ENCODE data around the gene PITPNM1.
A peak's percentile ranks its signal among the peaks of the same experiment; 100 is the strongest.
"Not testable (repeated sequence)": the region's sequence is repeated elsewhere in the genome, so short reads cannot be mapped to it uniquely, and the experiment has no call there.

The PITPNM1 gene

DNA sequence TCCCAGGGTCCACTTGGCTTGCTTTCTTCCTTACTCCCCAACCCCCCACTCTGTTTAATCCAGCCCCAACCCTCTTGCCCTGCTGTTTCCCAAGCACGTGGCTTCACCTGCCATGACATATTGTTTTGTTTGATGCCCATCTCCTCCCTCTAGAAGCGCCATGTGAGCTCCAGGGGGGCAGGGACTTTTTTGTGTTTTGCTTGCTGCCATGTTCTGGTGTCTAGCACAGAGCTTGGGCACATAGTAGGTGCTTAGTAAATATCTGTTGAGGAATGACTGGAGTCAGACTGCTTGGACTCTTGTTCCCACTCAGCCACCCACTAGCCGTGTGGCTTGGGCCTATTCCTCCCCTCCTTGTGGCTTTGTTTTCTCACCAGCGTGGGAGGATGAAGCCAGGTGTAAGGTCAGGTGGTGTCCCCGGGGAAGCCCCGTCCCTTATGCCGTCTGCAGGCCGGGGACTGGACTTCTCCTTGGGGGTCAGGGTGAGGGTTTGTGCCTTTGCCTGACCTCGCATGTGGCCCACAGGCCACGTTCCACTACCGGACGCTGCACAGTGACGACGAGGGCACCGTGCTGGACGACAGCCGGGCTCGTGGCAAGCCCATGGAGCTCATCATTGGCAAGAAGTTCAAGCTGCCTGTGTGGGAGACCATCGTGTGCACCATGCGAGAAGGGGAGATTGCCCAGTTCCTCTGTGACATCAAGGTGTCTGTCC, 18.5 kb downstream of the PITPNM1 start:
- DNase-seq = no peak

DNA sequence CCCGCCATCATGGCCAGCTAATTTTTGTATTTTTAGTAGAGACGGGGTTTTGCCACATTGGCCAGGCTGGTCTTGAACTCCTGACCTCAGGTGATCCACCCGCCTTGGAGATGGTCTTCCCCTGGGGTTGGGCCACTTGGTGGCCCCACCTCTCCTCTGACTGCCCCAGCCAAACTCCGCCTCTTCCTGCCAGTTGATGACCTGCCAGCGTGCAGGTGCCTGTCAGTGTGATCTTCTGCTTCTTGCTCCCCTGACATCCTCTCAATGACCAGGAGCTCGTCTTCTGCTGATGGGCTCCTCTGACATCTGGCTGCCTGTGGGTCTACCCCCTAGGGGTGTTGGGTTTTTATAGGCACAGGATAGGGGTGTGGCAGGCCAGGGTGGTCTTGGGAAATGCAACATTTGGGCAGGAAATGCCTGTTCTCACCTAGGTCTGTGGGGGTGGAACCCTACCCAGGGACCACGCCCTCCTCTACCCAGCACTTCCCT, 19.2 kb downstream of the PITPNM1 start:
- not testable (repeated sequence) for DNase-seq

DNA sequence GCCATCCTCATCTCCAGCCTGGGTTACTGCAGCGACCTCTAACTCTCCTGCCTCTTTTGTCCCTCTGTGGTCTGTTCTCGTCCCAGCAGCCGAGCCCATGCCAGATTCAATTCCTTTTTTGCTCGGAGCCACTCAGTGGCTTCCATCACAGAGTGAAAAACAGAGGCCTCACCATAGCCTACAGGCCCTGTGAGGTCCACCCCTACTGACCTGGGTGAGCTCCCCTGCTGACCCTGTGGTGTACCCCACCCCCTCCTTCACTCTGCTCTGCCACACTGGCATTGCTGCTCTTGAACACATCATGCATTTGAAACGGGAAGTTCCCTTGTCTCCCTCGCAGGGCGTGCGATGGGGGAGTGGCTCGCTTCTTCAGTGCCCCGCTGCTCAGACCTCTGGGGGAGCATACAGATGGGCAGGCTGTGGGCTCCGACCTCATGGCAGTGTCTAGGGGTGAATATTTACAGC, 20.3 kb downstream of the PITPNM1 start:
- DNase-seq = peak; percentile 52

DNA sequence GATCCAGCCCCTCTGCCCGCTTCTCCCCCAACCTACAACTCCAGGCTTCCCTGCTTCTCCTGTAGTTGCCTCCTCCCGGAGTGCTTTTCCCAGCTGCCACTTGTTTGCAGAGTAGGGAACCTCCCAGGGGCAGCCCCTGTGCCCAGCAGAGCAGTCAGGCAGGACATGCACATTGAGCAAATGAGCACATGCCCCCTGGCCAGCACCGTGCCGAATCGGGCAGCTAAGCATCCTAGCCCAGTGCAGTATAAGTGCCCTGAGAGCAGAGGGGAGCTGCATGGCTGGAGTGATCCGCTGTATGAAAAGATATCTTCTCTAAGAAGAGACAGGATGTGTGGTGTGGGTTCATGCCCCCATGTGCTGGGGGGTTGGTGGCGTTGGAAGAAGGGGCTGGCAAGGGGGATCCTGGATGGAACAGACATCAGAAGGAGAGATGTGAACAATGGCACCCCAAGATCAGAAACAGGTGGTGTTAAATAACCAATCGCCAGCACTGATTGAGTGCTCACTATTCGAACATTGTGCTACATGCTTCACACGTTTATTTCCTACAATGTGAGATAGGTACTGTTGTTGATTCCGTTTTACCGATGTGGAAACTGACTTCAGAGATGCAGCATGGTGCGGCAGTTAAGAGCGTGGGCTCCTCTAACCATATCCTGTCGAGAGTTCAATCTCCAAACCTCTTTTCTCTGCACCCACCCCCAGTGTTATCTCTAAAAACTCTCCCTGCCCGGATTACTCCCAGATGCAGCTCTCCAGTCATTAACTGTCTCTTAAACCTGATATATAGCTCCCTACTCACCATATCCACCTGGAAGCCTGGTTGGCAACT, 21.1 kb downstream of the PITPNM1 start:
- DNase-seq = no peak

DNA sequence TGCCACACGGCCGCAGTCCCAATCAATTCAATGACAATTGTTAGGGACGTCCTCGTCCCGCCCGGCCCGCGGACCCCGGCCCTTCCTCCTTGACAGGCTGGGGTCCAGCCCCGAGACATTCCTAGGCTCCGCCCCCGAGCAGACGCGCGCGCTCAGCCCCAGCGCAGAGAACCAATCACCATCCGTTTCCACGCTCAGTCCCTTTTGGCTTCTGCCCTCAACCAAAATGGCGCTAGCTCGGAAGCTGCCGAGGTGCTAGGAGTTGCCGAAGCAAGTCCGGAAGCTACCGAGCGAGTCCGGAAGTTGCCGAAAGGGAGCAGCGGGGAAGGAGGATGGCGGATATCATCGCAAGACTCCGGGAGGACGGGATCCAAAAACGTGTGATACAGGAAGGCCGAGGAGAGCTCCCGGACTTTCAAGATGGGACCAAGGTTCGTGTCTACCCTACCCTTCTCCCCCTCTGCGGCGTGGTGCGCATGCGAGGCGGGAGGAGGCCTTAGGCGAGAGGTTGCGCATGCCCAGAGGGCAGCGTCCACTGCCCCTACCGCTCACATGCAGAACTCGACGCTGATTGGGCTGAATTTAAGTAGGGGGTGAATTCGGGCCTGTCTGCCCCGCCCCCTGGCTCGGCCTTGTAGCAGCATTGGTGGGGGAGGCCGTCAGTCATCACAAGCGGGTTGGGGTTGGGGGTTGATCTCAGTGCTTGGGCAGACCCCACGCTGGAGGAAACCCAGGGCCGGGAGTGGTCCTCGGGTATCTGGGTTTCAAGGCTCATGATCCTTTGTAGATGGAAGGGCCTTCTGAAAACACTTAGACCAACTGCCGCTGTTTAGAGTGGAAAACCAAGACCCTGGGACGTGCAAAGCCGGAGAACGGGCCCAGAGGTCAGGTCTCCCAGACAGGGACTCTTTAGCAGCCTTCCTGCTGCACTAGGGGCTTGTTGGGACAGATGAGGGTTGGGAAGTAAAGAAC, 22.1 kb downstream of the PITPNM1 start, which contains the start of gene AIP:
Gene AIP (plus strand): TSS at position 200 of the 972 bp plus-strand sequence. CDS start 133 bp downstream, at position 333.
- DNase-seq = peak; percentile 95

DNA sequence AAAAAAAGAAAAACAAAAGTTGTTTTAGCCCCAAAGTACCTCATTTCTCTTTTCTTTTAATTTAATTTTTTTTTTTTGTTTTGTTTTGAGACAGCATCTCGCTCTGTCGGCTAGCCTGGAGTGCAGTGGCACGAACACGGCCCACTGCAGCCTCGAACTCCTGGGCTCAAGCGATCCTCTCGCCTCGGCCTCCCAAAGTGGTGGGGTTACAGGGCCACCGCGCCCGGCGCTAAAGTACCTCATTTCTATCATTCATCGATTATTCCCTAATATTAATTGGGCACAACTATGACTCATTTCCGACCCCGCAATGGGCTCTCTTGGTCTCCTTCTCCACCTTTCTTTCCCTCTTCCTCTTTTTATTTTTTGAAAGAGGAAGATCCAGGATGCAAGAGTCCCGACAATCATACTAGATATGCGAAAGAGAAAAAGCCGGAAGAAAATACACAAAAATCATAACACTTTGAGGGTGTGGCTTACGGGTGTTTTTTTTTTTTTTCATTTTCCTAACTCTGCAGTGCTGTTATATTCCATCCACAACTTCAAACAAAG, 22.8 kb downstream of the PITPNM1 start:
- DNase-seq = no peak

DNA sequence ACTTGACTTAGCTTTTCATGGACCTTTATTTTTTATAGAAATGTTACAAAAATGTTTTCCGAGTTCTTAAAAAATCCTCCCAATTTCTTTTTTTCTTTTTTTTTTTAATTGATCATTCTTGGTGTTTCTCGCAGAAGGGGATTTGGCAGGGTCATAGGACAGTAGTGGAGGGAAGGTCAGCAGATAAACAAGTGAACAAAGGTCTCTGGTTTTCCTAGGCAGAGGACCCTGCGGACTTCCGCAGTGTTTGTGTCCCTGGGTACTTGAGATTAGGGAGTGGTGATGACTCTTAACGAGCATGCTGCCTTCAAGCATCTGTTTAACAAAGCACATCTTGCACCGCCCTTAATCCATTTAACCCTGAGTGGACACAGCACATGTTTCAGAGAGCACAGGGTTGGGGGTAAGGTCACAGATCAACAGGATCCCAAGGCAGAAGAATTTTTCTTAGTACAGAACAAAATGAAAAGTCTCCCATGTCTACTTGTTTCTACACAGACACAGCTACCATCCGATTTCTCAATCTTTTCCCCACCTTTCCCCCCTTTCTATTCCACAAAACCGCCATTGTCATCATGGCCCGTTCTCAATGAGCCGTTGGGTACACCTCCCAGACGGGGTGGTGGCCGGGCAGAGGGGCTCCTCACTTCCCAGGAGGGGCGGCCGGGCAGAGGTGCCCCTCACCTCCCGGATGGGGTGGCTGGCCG, 27.7 kb downstream of the PITPNM1 start:
- DNase-seq = not testable (repeated sequence)

DNA sequence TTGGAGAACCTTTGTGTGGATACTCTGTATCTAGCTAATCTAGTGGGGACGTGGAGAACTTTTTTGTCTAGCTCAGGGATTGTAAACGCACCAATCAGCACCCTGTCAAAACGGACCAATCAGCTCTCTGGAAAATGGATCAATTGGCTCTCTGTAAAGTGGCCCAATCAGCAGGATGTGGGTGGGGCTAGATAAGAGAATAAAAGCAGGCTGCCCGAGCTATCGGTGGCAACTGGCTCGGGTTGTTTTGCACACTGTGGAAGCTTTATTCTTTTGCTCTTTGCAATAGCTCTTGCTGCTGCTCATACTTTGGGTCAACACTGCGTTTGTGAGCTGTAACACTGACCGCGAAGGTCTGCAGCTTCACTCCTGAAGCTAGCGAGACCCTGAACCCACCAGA, 28.5 kb downstream of the PITPNM1 start:
- DNase-seq = not testable (repeated sequence)

DNA sequence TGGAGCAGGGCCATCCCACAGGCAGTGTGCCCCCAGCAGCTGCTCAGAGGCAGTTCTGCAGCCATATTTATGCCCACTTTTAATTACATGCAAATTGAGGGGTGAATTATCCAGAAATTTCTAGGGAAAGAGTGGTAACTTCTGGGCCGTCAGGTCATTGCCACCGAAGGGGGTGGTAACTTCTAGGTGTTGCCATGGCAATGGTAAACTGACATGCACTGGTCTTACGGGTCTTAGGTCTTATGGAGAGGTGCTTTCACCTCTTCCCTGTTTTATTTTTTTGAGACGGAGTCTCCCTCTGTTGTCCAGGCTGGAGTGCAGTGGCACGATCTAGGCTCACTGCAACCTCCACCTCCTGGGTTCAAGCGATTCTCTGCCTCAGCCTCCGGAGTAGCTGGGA, 32.3 kb downstream of the PITPNM1 start:
- no peak for DNase-seq

DNA sequence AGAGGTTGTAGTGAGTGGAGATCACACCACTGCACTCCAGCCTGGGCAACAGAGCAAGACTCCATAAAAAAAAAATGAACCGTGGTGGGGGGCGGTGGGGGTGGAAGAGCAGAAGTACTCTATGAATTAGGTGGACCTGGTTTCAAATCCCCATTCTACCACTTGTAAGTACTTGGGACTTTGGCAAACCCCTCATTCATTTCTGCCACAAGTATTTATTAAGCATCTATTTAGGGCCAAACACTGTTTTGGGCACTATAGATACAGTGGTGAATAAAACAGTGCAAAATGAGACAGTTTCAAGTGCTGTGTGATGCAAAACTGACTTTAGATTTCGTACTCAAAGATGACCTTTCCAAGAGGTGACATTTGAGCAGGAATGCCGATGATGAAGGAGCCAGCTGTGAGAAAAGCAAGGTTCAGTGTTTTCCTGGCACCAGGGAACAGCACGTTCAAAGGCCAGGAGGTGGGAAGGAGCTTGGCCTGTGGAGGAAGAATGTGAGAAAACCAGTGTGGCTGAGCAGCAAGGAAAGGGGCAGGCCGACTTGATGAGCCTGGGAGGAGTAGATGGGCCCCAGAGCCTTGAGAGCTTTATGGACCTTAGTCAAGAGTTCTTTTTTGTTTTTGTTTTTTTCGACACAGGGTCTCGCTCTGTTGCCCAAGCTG, 34.7 kb downstream of the PITPNM1 start:
- DNase-seq = no peak

DNA sequence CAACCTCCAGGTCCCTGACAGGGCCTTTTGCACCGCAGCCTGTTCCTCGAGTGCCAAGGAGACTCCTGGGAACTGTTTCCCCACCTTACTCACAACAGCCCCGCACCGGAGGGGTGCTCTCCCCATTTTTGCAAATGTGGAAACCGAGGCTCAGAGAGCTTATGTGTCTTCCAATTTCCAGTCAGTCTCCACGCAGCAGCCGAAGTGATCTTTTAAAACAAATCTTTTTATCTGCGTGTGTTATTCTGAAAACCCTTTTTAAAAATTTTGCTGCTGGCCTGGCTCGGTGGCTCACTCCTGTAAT, 35.7 kb downstream of the PITPNM1 start:
- DNase-seq = no peak

DNA sequence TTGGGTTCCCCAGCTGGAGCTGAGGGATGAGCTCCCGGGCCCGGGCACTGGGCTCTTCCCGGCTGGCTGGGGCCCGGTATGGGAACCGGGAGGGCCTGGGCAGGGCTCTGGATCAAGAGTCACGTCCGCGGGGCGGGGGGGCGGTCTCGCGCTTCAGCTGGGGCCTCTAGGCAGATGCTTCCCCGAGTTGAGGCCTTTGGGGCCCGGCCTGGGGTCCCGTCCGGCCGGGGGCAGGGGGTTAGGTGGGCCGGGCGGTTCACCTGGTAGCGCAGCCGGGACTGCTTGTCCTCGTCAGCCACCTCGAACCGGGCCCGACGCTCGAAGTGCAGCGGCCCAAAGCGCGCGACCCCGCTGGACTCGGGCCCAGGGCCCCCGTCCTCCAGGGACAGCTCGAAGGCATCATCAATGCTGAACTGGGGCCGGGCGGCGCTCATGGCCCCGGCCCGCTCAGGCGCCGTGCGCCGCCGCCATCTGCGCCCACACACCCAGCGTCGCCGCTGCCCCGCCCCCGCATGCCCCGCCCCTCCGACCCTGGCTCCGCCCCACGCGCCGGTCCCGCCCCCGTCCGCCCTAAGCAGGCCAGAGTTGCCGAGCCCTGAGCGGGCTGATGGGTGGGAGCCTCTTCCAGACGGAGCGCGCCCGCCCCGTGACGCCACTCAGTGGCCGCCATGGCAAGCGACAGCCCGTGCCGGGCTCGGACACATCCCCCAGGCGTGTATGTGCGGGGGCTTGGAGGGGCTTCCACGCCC, 36.2 kb downstream of the PITPNM1 start, which contains the start of gene TMEM134:
Gene TMEM134 (minus strand): TSS at position 493 of the 749 bp plus-strand sequence. CDS start 59 bp downstream, at position 434.
- DNase-seq = peak; percentile 94

DNA sequence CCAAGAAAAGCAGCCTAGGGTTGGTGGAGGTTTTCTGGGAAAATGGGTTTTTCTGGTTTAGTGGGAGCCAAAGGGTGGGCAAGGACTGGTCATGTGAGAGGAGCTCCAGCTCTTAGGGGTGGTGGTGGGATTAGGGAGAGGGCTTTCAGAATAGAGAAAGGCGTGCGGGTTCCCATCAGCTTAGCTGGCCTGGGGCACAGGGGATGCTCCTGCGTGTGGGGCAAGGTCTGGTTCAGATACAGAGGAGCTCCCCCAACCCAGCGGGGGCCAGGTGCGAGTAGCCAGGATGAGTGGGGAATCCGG, 36.8 kb downstream of the PITPNM1 start:
- no peak for DNase-seq

DNA sequence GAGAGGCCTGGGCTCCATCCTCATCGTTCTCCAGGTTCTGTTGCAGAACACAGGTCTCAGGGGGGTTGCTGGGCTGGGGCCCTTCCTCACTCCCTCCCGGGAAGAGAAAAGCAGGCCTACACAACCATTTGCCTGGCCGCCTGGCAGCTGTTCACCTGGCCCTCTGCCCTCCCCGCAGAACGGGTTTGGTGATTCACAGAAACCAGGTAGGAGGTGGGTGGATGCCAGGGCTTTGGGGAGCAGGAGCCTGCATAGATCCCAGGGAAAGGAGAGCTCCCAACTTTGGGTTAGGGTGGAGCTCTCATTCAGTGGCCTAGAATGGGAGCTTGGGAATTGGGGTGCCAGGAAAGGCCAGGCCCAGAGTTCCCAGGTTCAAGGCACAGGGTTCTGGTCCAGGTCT, 37.1 kb downstream of the PITPNM1 start:
- no peak for DNase-seq

DNA sequence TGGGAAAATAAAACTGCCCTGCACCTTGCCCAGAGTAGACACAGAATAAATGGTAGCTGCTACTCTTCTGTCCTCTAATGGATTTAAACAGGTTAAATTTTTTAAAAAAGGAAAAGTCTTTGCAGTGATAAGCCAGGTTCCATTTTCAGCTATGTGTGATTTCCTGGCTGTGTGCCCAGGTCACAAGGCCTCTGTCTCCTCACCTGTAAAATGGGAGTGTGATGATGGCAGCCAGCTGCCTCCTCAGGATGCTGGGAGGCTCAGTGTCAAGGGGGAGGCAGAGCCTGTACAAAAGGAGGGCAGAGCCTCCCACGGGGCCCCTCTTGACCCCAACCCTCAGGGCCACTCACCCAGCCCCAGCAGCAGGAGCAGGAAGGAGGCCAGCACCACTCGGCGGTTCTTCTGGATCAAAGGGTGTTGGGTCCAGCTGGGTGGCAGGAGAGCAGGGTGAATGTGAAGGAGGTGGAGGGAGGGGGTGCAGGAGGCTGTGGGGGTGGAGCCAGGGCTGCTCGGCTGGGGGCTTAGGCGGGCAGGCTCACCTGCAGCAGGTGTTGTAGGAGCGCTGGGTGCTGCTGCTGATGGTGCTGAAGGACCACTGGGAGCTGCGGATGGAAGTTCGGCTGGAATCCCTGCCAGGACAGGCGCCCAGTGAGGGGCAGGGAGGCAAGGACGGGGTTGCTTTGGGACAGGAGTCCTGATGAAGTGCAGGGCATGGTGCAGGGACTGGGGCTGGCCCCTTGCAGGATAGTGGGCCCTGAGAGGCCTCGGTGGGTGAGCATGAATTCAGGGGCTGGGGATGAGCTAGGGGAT, 38.0 kb downstream of the PITPNM1 start:
- DNase-seq = no peak

DNA sequence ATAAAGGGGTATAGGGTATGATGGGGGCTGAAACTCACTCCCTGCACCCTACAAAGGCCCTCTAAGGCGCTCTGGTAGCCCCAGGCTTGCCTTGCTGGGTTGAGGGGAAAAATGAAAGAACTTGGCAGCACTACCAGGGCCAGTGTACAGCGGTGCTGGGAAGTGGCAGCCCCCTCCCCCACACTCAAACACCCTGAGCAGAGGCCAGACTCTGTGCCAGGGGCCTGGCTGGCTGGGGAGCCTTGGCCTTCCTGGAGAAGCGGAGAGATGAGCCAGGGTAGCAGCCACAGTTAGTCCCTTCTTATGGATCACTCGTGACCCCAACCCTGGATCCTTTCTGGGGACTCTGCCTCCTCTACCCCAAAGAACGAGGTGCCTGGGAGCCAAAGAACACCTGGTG, 38.8 kb downstream of the PITPNM1 start:
- DNase-seq = no peak

DNA sequence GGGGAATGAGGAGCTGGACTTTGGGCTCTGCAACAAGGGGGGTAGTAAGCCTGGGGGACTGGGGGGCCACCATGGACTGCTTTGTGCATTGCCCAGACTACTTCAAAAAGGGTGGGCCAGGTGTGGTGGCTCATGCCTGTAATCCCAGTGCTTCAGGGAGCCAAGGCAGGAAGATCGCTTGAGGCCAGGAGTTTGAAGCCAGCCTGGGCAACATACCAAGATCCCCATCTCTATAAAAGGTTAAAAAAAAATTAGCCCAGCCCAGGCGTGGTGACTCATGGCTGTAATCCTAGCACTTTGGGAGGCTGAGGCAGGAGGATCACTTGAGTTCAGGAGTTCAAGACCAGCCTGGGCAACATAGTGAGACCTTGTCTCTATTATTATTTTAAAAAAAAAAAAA, 39.6 kb downstream of the PITPNM1 start:
- not testable (repeated sequence) for DNase-seq

DNA sequence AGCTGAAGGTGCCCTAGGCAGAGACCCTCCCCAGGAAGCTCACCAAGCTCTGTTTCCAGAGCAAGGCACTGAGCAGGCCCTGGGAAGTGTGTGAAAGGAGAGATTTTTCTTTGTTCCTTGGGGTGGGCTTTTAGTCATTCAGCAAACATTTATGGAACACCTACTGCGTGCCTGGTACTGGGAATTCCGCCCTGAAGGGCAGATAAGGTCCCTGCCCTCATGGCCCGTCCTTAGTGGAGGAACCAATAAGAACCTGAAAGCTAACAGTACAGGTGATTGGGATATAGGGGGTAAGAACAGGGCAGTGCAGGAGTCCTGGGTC, 40.0 kb downstream of the PITPNM1 start:
- DNase-seq = no peak

DNA sequence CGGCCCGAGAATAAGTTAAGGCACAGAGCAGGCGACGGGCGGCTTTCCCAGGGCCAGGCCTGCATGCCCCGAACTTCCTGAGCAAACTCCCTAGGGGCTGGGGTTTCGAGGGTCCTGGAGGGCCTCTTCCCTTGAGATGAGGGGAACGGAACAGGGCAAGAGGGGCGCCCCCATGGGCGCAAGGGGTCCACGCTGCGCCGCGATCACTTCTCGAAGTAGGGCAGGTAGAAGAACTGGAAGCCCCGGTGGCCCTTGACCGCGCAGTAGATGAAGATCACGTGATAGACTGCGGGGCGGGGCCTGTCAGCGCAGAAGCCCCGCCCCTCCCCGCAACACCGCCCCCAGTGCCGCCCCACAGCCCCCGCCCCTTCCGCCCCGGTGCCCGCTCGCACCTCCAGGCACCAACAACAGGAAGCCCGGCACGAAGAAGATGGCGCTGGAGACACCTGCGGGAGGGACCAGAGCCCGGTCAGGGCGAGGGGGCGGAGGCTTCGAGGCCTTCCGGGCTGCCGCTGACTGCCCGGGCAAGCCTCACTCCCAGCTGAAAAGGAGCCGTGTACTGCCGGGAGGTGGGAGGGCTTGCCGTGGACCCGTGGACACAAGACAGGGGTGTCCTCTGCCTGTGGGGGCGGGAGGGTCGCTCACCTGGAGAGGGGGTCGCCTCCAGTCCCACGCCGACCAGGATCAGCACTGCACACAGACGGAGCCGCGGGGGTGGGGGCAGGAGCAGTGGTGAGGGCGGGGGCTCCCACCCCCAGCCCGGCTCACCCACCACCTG, 40.6 kb downstream of the PITPNM1 start:
- peak; percentile 91 for DNase-seq
